PFSK-1 (cell line): Measurements from ENCODE around the gene KIF6.

ENCODE experiments used
- FOXP2 ChIP-seq: optimal IDR thresholded peaks from 2 replicates; pipeline ENCODE3; 2011; ENCODE audit warnings: borderline replicate concordance, control low read depth, inconsistent platforms; ENCODE audit not compliant: insufficient read depth; ENCODE audit errors: extremely low read length, extremely low read depth
- POLR2AphosphoS5 ChIP-seq: IDR thresholded peaks from 2 replicates; pipeline ENCODE4 v1.6.1; 2012; ENCODE audit warnings: low read depth, mild to moderate bottlenecking, control low read depth, low read length, moderate library complexity
- REST ChIP-seq, 2 experiments: IDR thresholded peaks; 2 replicates each; pipeline versions ENCODE4 v1.6.1 to v1.8.0; 2011 to 2012; ENCODE audit warnings: low read depth in 2 of 2, low read length in 2 of 2, control low read depth in 1 of 2, inconsistent platforms in 1 of 2, mild to moderate bottlenecking in 1 of 2, moderate library complexity in 1 of 2; ENCODE audit not compliant: insufficient read depth in 1 of 2
- SIN3A ChIP-seq: IDR thresholded peaks from 2 replicates; pipeline ENCODE4 v1.6.1; 2012; ENCODE audit warnings: mild to moderate bottlenecking, low read length, moderate library complexity, borderline replicate concordance; ENCODE audit not compliant: insufficient read depth
- TAF1 ChIP-seq: IDR thresholded peaks from 2 replicates; pipeline ENCODE4 v1.6.1; 2012; ENCODE audit warnings: low read length, control low read depth, borderline replicate concordance; ENCODE audit not compliant: insufficient read depth

KIF6 gene

GRCh38 chr6:39707962-39708683, 17.1 kb downstream of the KIF6 start:
- TF ChIP-seq FOXP2 (no peak), POLR2AphosphoS5 (no peak), SIN3A (no peak), TAF1 (no peak), REST (IDR thresholded peaks at IDR 0.05; ENCODE audit: insufficient read depth in 1 of 2, low read depth in 2 of 2, low read length in 2 of 2) (no peak)

GRCh38 chr6:39706819-39707335, 18.3 kb downstream of the KIF6 start:
- no peak for TF ChIP-seq REST (IDR thresholded peaks at IDR 0.05; ENCODE audit: insufficient read depth in 1 of 2, low read depth in 2 of 2, low read length in 2 of 2)
- no peak for TF ChIP-seq FOXP2
- TF ChIP-seq SIN3A: no peak
- no peak for TF ChIP-seq POLR2AphosphoS5
- TF ChIP-seq TAF1: no peak

GRCh38 chr6:39702265-39702664, 22.9 kb downstream of the KIF6 start:
- TF ChIP-seq FOXP2: no peak
- TF ChIP-seq POLR2AphosphoS5: no peak
- TF ChIP-seq SIN3A: no peak
- no peak for TF ChIP-seq REST (IDR thresholded peaks at IDR 0.05; ENCODE audit: insufficient read depth in 1 of 2, low read depth in 2 of 2, low read length in 2 of 2)
- no peak for TF ChIP-seq TAF1

GRCh38 chr6:39700362-39700761, 24.8 kb downstream of the KIF6 start:
- TF ChIP-seq SIN3A: no peak
- TF ChIP-seq TAF1: no peak
- no peak for TF ChIP-seq FOXP2
- no peak for TF ChIP-seq REST (IDR thresholded peaks at IDR 0.05; ENCODE audit: insufficient read depth in 1 of 2, low read depth in 2 of 2, low read length in 2 of 2)
- TF ChIP-seq POLR2AphosphoS5: no peak

- TF ChIP-seq REST (IDR thresholded peaks at IDR 0.05; ENCODE audit: insufficient read depth in 1 of 2, low read depth in 2 of 2, low read length in 2 of 2): no peak
- no peak for TF ChIP-seq POLR2AphosphoS5
- no peak for TF ChIP-seq TAF1
These were observed 26.4 kb downstream of the KIF6 start for GRCh38 chr6:39698789-39699188.
